Inflammatory macrophage (primary cell): ENCODE data around the gene TESK2.

ENCODE experiments used
- DNase-seq, 2 donors: peaks; one replicate each; pipeline ENCODE4 v3.0.0-alpha.2; 2020 to 2022

The TESK2 gene

GRCh38 chr1:45334308-45335245 lies 156.4 kb downstream of the TESK2 start:
- DNase-seq = peak; percentile 56 to 80

GRCh38 chr1:45332346-45332720 lies 158.6 kb downstream of the TESK2 start:
- no peak for DNase-seq

- no peak for DNase-seq
Measured at GRCh38 chr1:45331436-45332345, 159.3 kb downstream of the TESK2 start.

GRCh38 chr1:45329445-45329844 lies 161.5 kb downstream of the TESK2 start:
- DNase-seq = no peak

GRCh38 chr1:45328680-45329079 lies 162.3 kb downstream of the TESK2 start:
- no peak for DNase-seq

- DNase-seq = no peak
Measured at GRCh38 chr1:45327644-45328515, 163.1 kb downstream of the TESK2 start.

- DNase-seq = peak in 1 of 2 donors; percentile 32
Measured at GRCh38 chr1:45326627-45327623, 164.0 kb downstream of the TESK2 start, which contains the start of gene HPDL. HPDL (plus strand) TSS chr1:45326895; CDS start chr1:45327149, 254 bp downstream.

- no peak for DNase-seq
Measured at GRCh38 chr1:45325851-45326506, 165.0 kb downstream of the TESK2 start.

- no peak for DNase-seq
Measured at GRCh38 chr1:45322486-45323040, 168.4 kb downstream of the TESK2 start.

GRCh38 chr1:45321444-45321843 lies 169.5 kb downstream of the TESK2 start:
- DNase-seq = no peak

- no peak for DNase-seq
Measured at GRCh38 chr1:45319761-45320160, 171.2 kb downstream of the TESK2 start.

- no peak for DNase-seq
Measured at GRCh38 chr1:45317166-45317565, 173.8 kb downstream of the TESK2 start.

- DNase-seq = no peak
Measured at GRCh38 chr1:45314266-45314665, 176.7 kb downstream of the TESK2 start.

GRCh38 chr1:45306905-45307304 lies 184.1 kb downstream of the TESK2 start:
- no peak for DNase-seq

- no peak for DNase-seq
Measured at GRCh38 chr1:45306319-45306718, 184.6 kb downstream of the TESK2 start.

GRCh38 chr1:45305231-45305630 lies 185.7 kb downstream of the TESK2 start:
- DNase-seq = no peak

- DNase-seq = no peak
Measured at GRCh38 chr1:45304311-45305081, 186.5 kb downstream of the TESK2 start.

GRCh38 chr1:45303520-45304310 lies 187.2 kb downstream of the TESK2 start:
- peak; percentile 97 to 98 for DNase-seq
